ENCODE data around the gene ZNF329. TPM values are rescaled to one million over a fixed set of nuclear protein-coding genes. Genes with fewer than 3 reads are reported as not detected.

Gene ZNF329
- total and polyA plus RNA-seq, 5 donors from 2014 or later: 2.9 to 9.4 (median 5.6) TPM

- Mint-ChIP-seq H3K27ac (no peak overlapping the region), H3K27me3 (no peaks in the 10 kb centered on the region), H3K36me3 (peaks cover 4% of the 10 kb centered on the region), H3K4me1 (no peaks in the 10 kb centered on the region), H3K4me3 (no peak overlapping the region), H3K9me3 (peaks cover 0 to 47% (median 11%) of the 10 kb centered on the region in 7 donors)
- no peaks in the 10 kb centered on the region for H3K36me3 ChIP-seq (ENCODE audit: control insufficient read depth, insufficient read depth, low read length)
- ATAC-seq (ENCODE audit: low read depth in 2 of 2) (no peak), DNase-seq (no peak)
- no peak overlapping the region for H3K27ac ChIP-seq (ENCODE audit: insufficient read depth, low read length, poor library complexity, severe bottlenecking)
- H3K27me3 ChIP-seq (ENCODE audit: control insufficient read depth, insufficient read depth, low read length): no peaks in the 10 kb centered on the region
- peaks cover 25 to 83% of the 10 kb centered on the region in 2 experiments for H3K9me3 ChIP-seq (ENCODE audit: control insufficient read depth in 2 of 2, low read length in 2 of 2)
- H3K4me1 ChIP-seq (ENCODE audit: control insufficient read depth, insufficient read depth, low read length, poor library complexity, severe bottlenecking): no peaks in the 10 kb centered on the region
- no peak overlapping the region for H3K4me3 ChIP-seq (ENCODE audit: low read depth, low read length)
Observed at GRCh38 chr19:58084596-58085347, 65.8 kb downstream of the ZNF329 start.

GRCh38 chr19:58083021-58083420 lies 67.6 kb downstream of the ZNF329 start:
- DNase-seq (peak in 1 of 3 donors; percentile 2), ATAC-seq (ENCODE audit: low read depth in 2 of 2) (no peak)
- peaks cover 4% of the 10 kb centered on the region for H3K36me3 Mint-ChIP-seq
- peaks cover 0 to 48% (median 11%) of the 10 kb centered on the region in 7 donors for H3K9me3 Mint-ChIP-seq
- Histone ChIP-seq H3K36me3 (ENCODE audit: control insufficient read depth, insufficient read depth, low read length) (no peaks in the 10 kb centered on the region), H3K27ac (ENCODE audit: insufficient read depth, low read length, poor library complexity, severe bottlenecking) (no peak overlapping the region), H3K9me3 (ENCODE audit: control insufficient read depth in 2 of 2, low read length in 2 of 2) (peaks cover 25 to 89% of the 10 kb centered on the region in 2 experiments), H3K4me3 (ENCODE audit: low read depth, low read length) (no peak overlapping the region), H3K4me1 (ENCODE audit: control insufficient read depth, insufficient read depth, low read length, poor library complexity, severe bottlenecking) (no peaks in the 10 kb centered on the region), H3K27me3 (ENCODE audit: control insufficient read depth, insufficient read depth, low read length) (no peaks in the 10 kb centered on the region)
- H3K4me3 Mint-ChIP-seq: no peak overlapping the region
- no peaks in the 10 kb centered on the region for H3K27me3 Mint-ChIP-seq
- no peak overlapping the region for H3K27ac Mint-ChIP-seq
- no peaks in the 10 kb centered on the region for H3K4me1 Mint-ChIP-seq

- H3K36me3 Mint-ChIP-seq: peaks cover 7% of the 10 kb centered on the region
- no peak overlapping the region for H3K4me3 ChIP-seq (ENCODE audit: low read depth, low read length)
- no peaks in the 10 kb centered on the region for H3K27me3 Mint-ChIP-seq
- no peaks in the 10 kb centered on the region for H3K4me1 Mint-ChIP-seq
- no peak for DNase-seq
- H3K27me3 ChIP-seq (ENCODE audit: control insufficient read depth, insufficient read depth, low read length): no peaks in the 10 kb centered on the region
- no peak overlapping the region for H3K27ac Mint-ChIP-seq
- no peaks in the 10 kb centered on the region for H3K4me1 ChIP-seq (ENCODE audit: control insufficient read depth, insufficient read depth, low read length, poor library complexity, severe bottlenecking)
- no peak for ATAC-seq (ENCODE audit: low read depth in 2 of 2)
- H3K36me3 ChIP-seq (ENCODE audit: control insufficient read depth, insufficient read depth, low read length): no peaks in the 10 kb centered on the region
- no peak overlapping the region for H3K27ac ChIP-seq (ENCODE audit: insufficient read depth, low read length, poor library complexity, severe bottlenecking)
- peaks cover 1 to 64% (median 18%) of the 10 kb centered on the region in 7 donors for H3K9me3 Mint-ChIP-seq
- no peak overlapping the region for H3K4me3 Mint-ChIP-seq
- peaks cover 31 to 79% of the 10 kb centered on the region in 2 experiments for H3K9me3 ChIP-seq (ENCODE audit: control insufficient read depth in 2 of 2, low read length in 2 of 2)
Observed at GRCh38 chr19:58079792-58080191, 70.8 kb downstream of the ZNF329 start.

Other genes with a start within 250 kb of the ZNF329 start
- gene ZNF417, start 234.2 kb downstream of the ZNF329 start, total RNA-seq: 21.0 TPM
- gene ZNF417, start 234.2 kb downstream of the ZNF329 start, polyA plus RNA-seq: 1 to 10 TPM in 3 of 4 donors, under 1 TPM in 1; 0.33 to 3.8 (median 2.2) TPM
- 1.0 TPM for gene ZNF418, start 215.4 kb downstream of the ZNF329 start, total RNA-seq
- gene ZNF418, start 215.4 kb downstream of the ZNF329 start, polyA plus RNA-seq: 1 to 10 TPM in 2 of 4 donors, not detected in 2; 1.2 to 3.1 TPM
- 7.6 TPM for gene ZNF256, start 203.1 kb downstream of the ZNF329 start, total RNA-seq
- gene ZNF256, start 203.1 kb downstream of the ZNF329 start, polyA plus RNA-seq: 1 to 10 TPM; 1.7 to 6.3 (median 4.9) TPM
- 1.6 TPM for gene C19orf18, start 176.3 kb downstream of the ZNF329 start, total RNA-seq
- not detected for gene C19orf18, start 176.3 kb downstream of the ZNF329 start, polyA plus RNA-seq
- 10.3 TPM for gene ZNF606, start 148.0 kb downstream of the ZNF329 start, total RNA-seq
- 1 to 10 TPM; 1.6 to 6.0 (median 4.7) TPM for gene ZNF606, start 148.0 kb downstream of the ZNF329 start, polyA plus RNA-seq
- not detected for gene ZSCAN1, start 116.8 kb downstream of the ZNF329 start, total RNA-seq
- not detected for gene ZSCAN1, start 116.8 kb downstream of the ZNF329 start, polyA plus RNA-seq
- 0.39 TPM for gene ZNF135, start 91.5 kb downstream of the ZNF329 start, total RNA-seq
- gene ZNF135, start 91.5 kb downstream of the ZNF329 start, polyA plus RNA-seq: 1 to 10 TPM in 1 of 4 donors, under 1 TPM in 3; 0.15 to 2.7 (median 0.88) TPM
- gene ZSCAN18, start 52.6 kb downstream of the ZNF329 start, total RNA-seq: 13.4 TPM
- 10 to 100 TPM in 2 of 4 donors, 1 to 10 TPM in 2; 3.9 to 17.7 (median 12.0) TPM for gene ZSCAN18, start 52.6 kb downstream of the ZNF329 start, polyA plus RNA-seq
- gene ZNF274, start 32.3 kb upstream of the ZNF329 start, total RNA-seq: 32.8 TPM
- 10 to 100 TPM; 31.8 to 45.1 (median 38.2) TPM for gene ZNF274, start 32.3 kb upstream of the ZNF329 start, polyA plus RNA-seq
- 11.6 TPM for gene ZNF544, start 78.1 kb upstream of the ZNF329 start, total RNA-seq
- gene ZNF544, start 78.1 kb upstream of the ZNF329 start, polyA plus RNA-seq: 10 to 100 TPM; 16.2 to 20.8 (median 19.2) TPM
- gene ZNF8, start 128.2 kb upstream of the ZNF329 start, total RNA-seq: 6.7 TPM
- gene ZNF8, start 128.2 kb upstream of the ZNF329 start, polyA plus RNA-seq: under 1 TPM; 0.33 to 0.87 (median 0.61) TPM
- 117 TPM for gene ERVK3-1, start 154.6 kb upstream of the ZNF329 start, total RNA-seq
- gene ERVK3-1, start 154.6 kb upstream of the ZNF329 start, polyA plus RNA-seq: 10 to 100 TPM; 65.9 to 85.8 (median 77.4) TPM
- 2.1 TPM for gene ZSCAN22, start 176.2 kb upstream of the ZNF329 start, total RNA-seq
- 1 to 10 TPM in 2 of 4 donors, under 1 TPM in 2; 0.31 to 2.6 (median 1.3) TPM for gene ZSCAN22, start 176.2 kb upstream of the ZNF329 start, polyA plus RNA-seq
- gene A1BG, start 202.7 kb upstream of the ZNF329 start, total RNA-seq: 11.8 TPM
- 10 to 100 TPM; 32.0 to 53.7 (median 39.8) TPM for gene A1BG, start 202.7 kb upstream of the ZNF329 start, polyA plus RNA-seq
- 0.27 TPM for gene ZNF497, start 212.0 kb upstream of the ZNF329 start, total RNA-seq
- gene ZNF497, start 212.0 kb upstream of the ZNF329 start, polyA plus RNA-seq: under 1 TPM; 0.34 to 0.79 (median 0.41) TPM
- gene ZNF837, start 230.2 kb upstream of the ZNF329 start, total RNA-seq: 1.1 TPM
- gene ZNF837, start 230.2 kb upstream of the ZNF329 start, polyA plus RNA-seq: 1 to 10 TPM; 2.5 to 7.7 (median 4.6) TPM
- 747 TPM for gene RPS5, start 236.5 kb upstream of the ZNF329 start, total RNA-seq
- 1,000 to 10,000 TPM in 3 of 4 donors, 100 to 1,000 TPM in 1; 916 to 1,786 (median 1,426) TPM for gene RPS5, start 236.5 kb upstream of the ZNF329 start, polyA plus RNA-seq
- gene RNF225, start 244.9 kb upstream of the ZNF329 start, total RNA-seq: 0.39 TPM
- gene RNF225, start 244.9 kb upstream of the ZNF329 start, polyA plus RNA-seq: not detected

All from CD4-positive, CD25-positive, alpha-beta regulatory T cell (primary cell).